Stimulated activated CD4-positive, alpha-beta T cell treated with anti-CD3 and anti-CD28 coated beads, Interleukin-1b, Interleukin-23, amount 100 ng/mL, for 24 hours (primary cell): Measurements from ENCODE around the gene SH2D7.

Experiments used
- DNase-seq, 4 experiments: peaks; one replicate each; pipeline ENCODE4 v3.0.0-alpha.2; 2020; ENCODE audit warnings: low read depth in 4 of 4, low spot score in 1 of 4

Gene SH2D7

GRCh38 chr15:78077871-78078210, 14.5 kb upstream of the SH2D7 start:
- no peak for DNase-seq

- DNase-seq = no peak
Measured at GRCh38 chr15:78079298-78080087, 12.9 kb upstream of the SH2D7 start.

GRCh38 chr15:78080088-78080460, 12.3 kb upstream of the SH2D7 start:
- no peak for DNase-seq

- DNase-seq = no peak
Measured at GRCh38 chr15:78082106-78082742, 10.1 kb upstream of the SH2D7 start.

- DNase-seq = no peak
Measured at GRCh38 chr15:78082743-78083110, 9.6 kb upstream of the SH2D7 start.

GRCh38 chr15:78083186-78083585, 9.2 kb upstream of the SH2D7 start:
- no peak for DNase-seq

- no peak for DNase-seq
Measured at GRCh38 chr15:78083687-78084448, 8.5 kb upstream of the SH2D7 start.

- no peak for DNase-seq
Measured at GRCh38 chr15:78084449-78084750, 8.0 kb upstream of the SH2D7 start.

- no peak for DNase-seq
Measured at GRCh38 chr15:78085928-78086327, 6.4 kb upstream of the SH2D7 start.

- no peak for DNase-seq
Measured at GRCh38 chr15:78087951-78088772, 4.2 kb upstream of the SH2D7 start.

- DNase-seq = no peak
Measured at GRCh38 chr15:78088773-78089080, 3.6 kb upstream of the SH2D7 start.

GRCh38 chr15:78090422-78091063, 1.8 kb upstream of the SH2D7 start:
- DNase-seq = no peak

GRCh38 chr15:78093242-78094020, 1.1 kb downstream of the SH2D7 start:
- no peak for DNase-seq

- no peak for DNase-seq
Measured at GRCh38 chr15:78097667-78098066, 5.3 kb downstream of the SH2D7 start.

- DNase-seq = no peak
Measured at GRCh38 chr15:78098131-78098755, 5.9 kb downstream of the SH2D7 start.

GRCh38 chr15:78100886-78101285, 8.5 kb downstream of the SH2D7 start:
- DNase-seq = no peak

GRCh38 chr15:78101423-78102105, 9.2 kb downstream of the SH2D7 start:
- no peak for DNase-seq

GRCh38 chr15:78102211-78102610, 9.8 kb downstream of the SH2D7 start:
- no peak for DNase-seq

GRCh38 chr15:78102741-78103140, 10.4 kb downstream of the SH2D7 start:
- no peak for DNase-seq
